ENCODE data around the gene PAN3.

DNA sequence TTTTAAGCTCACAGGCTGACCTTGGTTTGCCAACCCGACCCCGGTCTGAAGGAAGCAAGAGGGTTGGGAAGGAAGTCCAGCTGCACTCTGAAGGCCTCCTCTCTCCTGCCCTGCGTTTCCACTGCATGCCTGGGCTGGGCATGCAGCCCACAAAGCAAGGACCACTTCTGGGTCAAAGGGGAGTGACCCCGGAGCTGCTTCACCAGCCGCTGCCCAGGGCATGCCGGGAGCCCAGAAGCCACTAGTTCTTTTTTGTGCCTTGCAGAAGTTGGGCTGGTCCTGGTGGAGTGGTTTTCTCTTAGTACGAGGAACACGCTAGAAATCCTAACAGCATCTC is 189.9 kb downstream of the PAN3 start:
- TF ChIP-seq EZH2 (IDR thresholded peaks at IDR 0.05; ENCODE audit: insufficient read depth, poor library complexity, severe bottlenecking): no peak
- TF ChIP-seq EZH2phosphoT487 (IDR thresholded peaks at IDR 0.05; ENCODE audit: insufficient read depth, low read depth): no peak
